WTC11 (cell line): ENCODE measurements around the gene MICA. TPM values are rescaled to one million over a fixed set of nuclear protein-coding genes. Genes with fewer than 3 reads are reported as not detected.

ENCODE experiments used
- ATAC-seq: fragments of 200-7000 bp; cut with Tn5 transposase; 2 replicates; pipeline ENCODE4 v1.10.0; 2021; ENCODE audit warnings: mild to moderate bottlenecking, moderate library complexity
- CTCF ChIA-PET: fragments of 300-600 bp; sonication (Branson Sonifier 250); formaldehyde crosslinking; loops from one replicate; lab custom pipeline; 2021; ENCODE audit warnings: antibody characterized with exemption; lab: Charles Lee
- POLR2A ChIA-PET: fragments of 350-600 bp; sonication (Branson Sonifier 250); formaldehyde crosslinking; loops from one replicate; lab custom pipeline; 2021; ENCODE audit warnings: antibody characterized with exemption; lab: Charles Lee
- DNase-seq: peaks from one replicate; pipeline ENCODE4 v3.0.0; 2021; ENCODE audit warnings: low spot score
- H3K27ac Mint-ChIP-seq: 2 replicates; pipeline ENCODE4 v1.8.0; 2021; ENCODE audit warnings: mixed read lengths
- H3K27me3 Mint-ChIP-seq: 2 replicates; pipeline ENCODE4 v1.8.0; 2021; ENCODE audit warnings: low read depth, mild to moderate bottlenecking, moderate library complexity, mixed read lengths
- H3K36me3 Mint-ChIP-seq: 2 replicates; pipeline ENCODE4 v1.8.0; 2021; ENCODE audit warnings: mixed read lengths
- H3K4me1 Mint-ChIP-seq: 2 replicates; pipeline ENCODE4 v1.8.0; 2022; ENCODE audit warnings: mixed read lengths
- H3K4me3 Mint-ChIP-seq: 2 replicates; pipeline ENCODE4 v1.8.0; 2021; ENCODE audit warnings: mild to moderate bottlenecking, moderate library complexity, mixed read lengths
- H3K9me3 Mint-ChIP-seq: 2 replicates; pipeline ENCODE4 v1.8.0; 2021; ENCODE audit warnings: mixed read lengths
- CBFB ChIP-seq: sonication (generic); formaldehyde crosslinking; IDR thresholded peaks from 2 replicates; pipeline ENCODE4 v1.8.1; 2022; ENCODE audit warnings: mild to moderate bottlenecking, low read depth, missing genetic modification reagents
- CREM ChIP-seq: sonication (generic); formaldehyde crosslinking; IDR thresholded peaks from 2 replicates; pipeline ENCODE4 v1.8.1; 2022; ENCODE audit warnings: mild to moderate bottlenecking, missing genetic modification reagents, moderate library complexity
- CTCF ChIP-seq: fragments of 200-600 bp; IDR thresholded peaks from 2 replicates; pipeline ENCODE4 v1.8.0; 2022; ENCODE audit warnings: antibody characterized with exemption
- E2F1 ChIP-seq: sonication (generic); formaldehyde crosslinking; IDR thresholded peaks from 2 replicates; pipeline ENCODE4 v1.8.0; 2022; ENCODE audit warnings: mild to moderate bottlenecking, missing genetic modification reagents
- ELF4 ChIP-seq: sonication (generic); formaldehyde crosslinking; IDR thresholded peaks from 2 replicates; pipeline ENCODE4 v1.8.1; 2022; ENCODE audit warnings: low read depth, mild to moderate bottlenecking, moderate library complexity, missing genetic modification reagents
- EMX1 ChIP-seq: fragments of 250-450 bp; sonication (Bioruptor Pico); IDR thresholded peaks from 2 replicates; pipeline ENCODE4 v1.8.0; 2021; ENCODE audit warnings: mild to moderate bottlenecking
- GRHL2 ChIP-seq: fragments of 250-450 bp; sonication (Bioruptor Pico); IDR thresholded peaks from 2 replicates; pipeline ENCODE4 v1.8.0; 2022; ENCODE audit warnings: mild to moderate bottlenecking, moderate library complexity; ENCODE audit not compliant: insufficient replicate concordance, severe bottlenecking
- KAT7 ChIP-seq: sonication (generic); formaldehyde crosslinking; IDR thresholded peaks from 2 replicates; pipeline ENCODE4 v1.8.1; 2023; ENCODE audit warnings: missing genetic modification reagents, mild to moderate bottlenecking, borderline replicate concordance
- NR2C2 ChIP-seq: sonication (generic); formaldehyde crosslinking; IDR thresholded peaks from 2 replicates; pipeline ENCODE4 v1.8.0; 2022; ENCODE audit warnings: mild to moderate bottlenecking, missing genetic modification reagents
- RELA ChIP-seq: sonication (generic); formaldehyde crosslinking; IDR thresholded peaks from 2 replicates; pipeline ENCODE4 v1.8.1; 2022; ENCODE audit warnings: missing genetic modification reagents, mild to moderate bottlenecking, borderline replicate concordance
- SMAD3 ChIP-seq: sonication (generic); formaldehyde crosslinking; IDR thresholded peaks from 2 replicates; pipeline ENCODE4 v1.8.0; 2022; ENCODE audit warnings: missing genetic modification reagents, mild to moderate bottlenecking, borderline replicate concordance
- TCF7 ChIP-seq: sonication (generic); formaldehyde crosslinking; IDR thresholded peaks from 2 replicates; pipeline ENCODE4 v1.8.0; 2022; ENCODE audit warnings: mild to moderate bottlenecking, low read depth, missing genetic modification reagents, moderate library complexity
- TEAD1 ChIP-seq: sonication (generic); formaldehyde crosslinking; IDR thresholded peaks from 2 replicates; pipeline ENCODE4 v1.8.0; 2022; ENCODE audit warnings: mild to moderate bottlenecking, missing genetic modification reagents
- ZBTB21 ChIP-seq: sonication (generic); formaldehyde crosslinking; IDR thresholded peaks from 2 replicates; pipeline ENCODE4 v1.8.1; 2023; ENCODE audit warnings: mild to moderate bottlenecking, missing genetic modification reagents, borderline replicate concordance
- ZBTB43 ChIP-seq: sonication (generic); formaldehyde crosslinking; IDR thresholded peaks from 2 replicates; pipeline ENCODE4 v1.8.1; 2023; ENCODE audit warnings: mild to moderate bottlenecking, missing genetic modification reagents
- ZNF317 ChIP-seq: sonication (generic); formaldehyde crosslinking; IDR thresholded peaks from 2 replicates; pipeline ENCODE4 v1.8.1; 2023; ENCODE audit warnings: low read depth, mild to moderate bottlenecking, moderate library complexity, missing genetic modification reagents, borderline replicate concordance
- ZNF396 ChIP-seq: fragments of 250-450 bp; sonication (Bioruptor Pico); IDR thresholded peaks from 2 replicates; pipeline ENCODE4 v1.8.0; 2021; ENCODE audit warnings: mild to moderate bottlenecking, moderate library complexity, borderline replicate concordance
- total RNA-seq: library from RNA; stranded (reverse); gene quantifications from 3 replicates; pipeline ENCODE4 v1.2.3, GENCODE V29; 2021
- TF ChIP-seq, protein P1 (sequence below): fragments of 250-450 bp; sonication (Bioruptor Pico); IDR thresholded peaks from 2 replicates; pipeline ENCODE4 v1.9.0; 2021; ENCODE audit warnings: mild to moderate bottlenecking
- TF ChIP-seq, protein P2 (sequence below): sonication (generic); formaldehyde crosslinking; IDR thresholded peaks from 2 replicates; pipeline ENCODE4 v1.8.0; 2022; ENCODE audit warnings: mild to moderate bottlenecking, missing genetic modification reagents
- TF ChIP-seq, protein P3 (sequence below): sonication (generic); formaldehyde crosslinking; IDR thresholded peaks from 2 replicates; pipeline ENCODE4 v1.8.0; 2023; ENCODE audit warnings: missing genetic modification reagents

Gene MICA
- total RNA-seq, 1 experiment from 2014 or later: 12.9 TPM

DNA sequence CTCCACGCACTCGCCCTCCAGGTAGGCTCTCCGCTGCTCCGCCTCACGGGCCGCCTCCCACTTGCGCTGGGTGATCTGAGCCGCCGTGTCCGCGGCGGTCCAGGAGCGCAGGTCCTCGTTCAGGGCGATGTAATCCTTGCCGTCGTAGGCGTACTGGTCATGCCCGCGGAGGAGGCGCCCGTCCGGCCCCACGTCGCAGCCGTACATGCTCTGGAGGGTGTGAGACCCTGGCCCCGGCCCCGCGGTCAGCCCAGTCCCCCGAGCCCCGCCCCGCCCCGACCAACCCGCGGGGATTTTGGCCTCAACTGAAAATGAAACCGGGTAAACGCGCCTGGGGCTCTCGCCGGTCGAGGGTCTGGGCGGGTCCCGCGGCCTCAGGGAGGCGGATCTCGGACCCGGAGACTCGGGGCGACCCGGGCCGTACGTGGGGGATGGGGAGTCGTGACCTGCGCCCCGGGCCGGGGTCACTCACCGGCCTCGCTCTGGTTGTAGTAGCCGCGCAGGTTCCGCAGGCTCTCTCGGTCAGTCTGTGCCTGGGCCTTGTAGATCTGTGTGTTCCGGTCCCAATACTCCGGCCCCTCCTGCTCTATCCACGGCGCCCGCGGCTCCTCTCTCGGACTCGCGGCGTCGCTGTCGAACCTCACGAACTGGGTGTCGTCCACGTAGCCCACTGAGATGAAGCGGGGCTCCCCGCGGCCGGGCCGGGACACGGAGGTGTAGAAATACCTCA, 47.0 kb upstream of the MICA start (continued):
- TF ChIP-seq, protein P1, sequence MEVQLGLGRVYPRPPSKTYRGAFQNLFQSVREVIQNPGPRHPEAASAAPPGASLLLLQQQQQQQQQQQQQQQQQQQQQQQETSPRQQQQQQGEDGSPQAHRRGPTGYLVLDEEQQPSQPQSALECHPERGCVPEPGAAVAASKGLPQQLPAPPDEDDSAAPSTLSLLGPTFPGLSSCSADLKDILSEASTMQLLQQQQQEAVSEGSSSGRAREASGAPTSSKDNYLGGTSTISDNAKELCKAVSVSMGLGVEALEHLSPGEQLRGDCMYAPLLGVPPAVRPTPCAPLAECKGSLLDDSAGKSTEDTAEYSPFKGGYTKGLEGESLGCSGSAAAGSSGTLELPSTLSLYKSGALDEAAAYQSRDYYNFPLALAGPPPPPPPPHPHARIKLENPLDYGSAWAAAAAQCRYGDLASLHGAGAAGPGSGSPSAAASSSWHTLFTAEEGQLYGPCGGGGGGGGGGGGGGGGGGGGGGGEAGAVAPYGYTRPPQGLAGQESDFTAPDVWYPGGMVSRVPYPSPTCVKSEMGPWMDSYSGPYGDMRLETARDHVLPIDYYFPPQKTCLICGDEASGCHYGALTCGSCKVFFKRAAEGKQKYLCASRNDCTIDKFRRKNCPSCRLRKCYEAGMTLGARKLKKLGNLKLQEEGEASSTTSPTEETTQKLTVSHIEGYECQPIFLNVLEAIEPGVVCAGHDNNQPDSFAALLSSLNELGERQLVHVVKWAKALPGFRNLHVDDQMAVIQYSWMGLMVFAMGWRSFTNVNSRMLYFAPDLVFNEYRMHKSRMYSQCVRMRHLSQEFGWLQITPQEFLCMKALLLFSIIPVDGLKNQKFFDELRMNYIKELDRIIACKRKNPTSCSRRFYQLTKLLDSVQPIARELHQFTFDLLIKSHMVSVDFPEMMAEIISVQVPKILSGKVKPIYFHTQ: no peak

- peaks cover 4% of the 10 kb centered on the region for H3K4me1 Mint-ChIP-seq
- ATAC-seq: peak; percentile 83
- H3K27me3 Mint-ChIP-seq: peaks cover 89% of the 10 kb centered on the region
- peaks cover 17% of the 10 kb centered on the region for H3K36me3 Mint-ChIP-seq
- POLR2A ChIA-PET: interaction anchor here (0.8 kb wide), 1 partner anchor 10 kb away, joined by 3 read pairs; no protein-coding TSS in a partner anchor
- H3K9me3 Mint-ChIP-seq: peaks cover 8% of the 10 kb centered on the region
- H3K27ac Mint-ChIP-seq: no peak within 1 kb of the TSS
- CTCF ChIA-PET: interaction anchor here (1.0 kb wide), 2 partner anchors 10 to 241 kb away, joined by 3 to 6 read pairs; no protein-coding TSS in a partner anchor
- TF ChIP-seq CTCF (no peak), GRHL2 (CRISPR knock-in tag) (no peak), TEAD1 (CRISPR knock-in tag) (no peak), ELF4 (CRISPR knock-in tag) (no peak), NR2C2 (no peak), ZBTB43 (no peak), RELA (CRISPR knock-in tag) (no peak), TCF7 (CRISPR knock-in tag) (no peak), EMX1 (CRISPR knock-in tag) (no peak), ZNF317 (no peak), SMAD3 (CRISPR knock-in tag) (no peak), CBFB (no peak), KAT7 (CRISPR knock-in tag) (no peak), ZNF396 (no peak), E2F1 (CRISPR knock-in tag) (no peak), ZBTB21 (no peak), CREM (CRISPR knock-in tag) (no peak)
- TF ChIP-seq, protein P2, sequence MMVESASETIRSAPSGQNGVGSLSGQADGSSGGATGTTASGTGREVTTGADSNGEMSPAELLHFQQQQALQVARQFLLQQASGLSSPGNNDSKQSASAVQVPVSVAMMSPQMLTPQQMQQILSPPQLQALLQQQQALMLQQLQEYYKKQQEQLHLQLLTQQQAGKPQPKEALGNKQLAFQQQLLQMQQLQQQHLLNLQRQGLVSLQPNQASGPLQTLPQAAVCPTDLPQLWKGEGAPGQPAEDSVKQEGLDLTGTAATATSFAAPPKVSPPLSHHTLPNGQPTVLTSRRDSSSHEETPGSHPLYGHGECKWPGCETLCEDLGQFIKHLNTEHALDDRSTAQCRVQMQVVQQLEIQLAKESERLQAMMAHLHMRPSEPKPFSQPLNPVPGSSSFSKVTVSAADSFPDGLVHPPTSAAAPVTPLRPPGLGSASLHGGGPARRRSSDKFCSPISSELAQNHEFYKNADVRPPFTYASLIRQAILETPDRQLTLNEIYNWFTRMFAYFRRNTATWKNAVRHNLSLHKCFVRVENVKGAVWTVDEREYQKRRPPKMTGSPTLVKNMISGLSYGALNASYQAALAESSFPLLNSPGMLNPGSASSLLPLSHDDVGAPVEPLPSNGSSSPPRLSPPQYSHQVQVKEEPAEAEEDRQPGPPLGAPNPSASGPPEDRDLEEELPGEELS (CRISPR knock-in tag): no peak
- TF ChIP-seq, protein P3, sequence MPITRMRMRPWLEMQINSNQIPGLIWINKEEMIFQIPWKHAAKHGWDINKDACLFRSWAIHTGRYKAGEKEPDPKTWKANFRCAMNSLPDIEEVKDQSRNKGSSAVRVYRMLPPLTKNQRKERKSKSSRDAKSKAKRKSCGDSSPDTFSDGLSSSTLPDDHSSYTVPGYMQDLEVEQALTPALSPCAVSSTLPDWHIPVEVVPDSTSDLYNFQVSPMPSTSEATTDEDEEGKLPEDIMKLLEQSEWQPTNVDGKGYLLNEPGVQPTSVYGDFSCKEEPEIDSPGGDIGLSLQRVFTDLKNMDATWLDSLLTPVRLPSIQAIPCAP (CRISPR knock-in tag): no peak
- peak within 1 kb of the TSS; percentile 85 for H3K4me3 Mint-ChIP-seq
- no peak for DNase-seq
Measured at GRCh38 chr6:31356946-31357466, 46.4 kb upstream of the MICA start, which contains the start of gene HLA-B. Gene HLA-B, minus strand, starts transcription at chr6:31357179. Its CDS starts 21 bp downstream, at chr6:31357158.
